GM13976 (cell line): Measurements from ENCODE around the gene MCCD1.
"Not testable (repeated sequence)": the region's sequence is repeated elsewhere in the genome, so short reads cannot be mapped to it uniquely, and the experiment has no call there.

ENCODE experiments used
- DNase-seq: peaks from one replicate; pipeline ENCODE4 v3.0.0; 2012; ENCODE audit warnings: low spot score
- CTCF ChIP-seq: IDR thresholded peaks from 2 replicates; pipeline ENCODE4 v1.5.1; 2012; ENCODE audit warnings: borderline replicate concordance, mild to moderate bottlenecking; ENCODE audit not compliant: insufficient read depth; ENCODE audit errors: extremely low read depth, missing control alignments, control extremely low read depth
- in situ Hi-C: fragments of 300-500 bp; cut with MboI; formaldehyde crosslinking; loops from one replicate; pipeline ENCODE4 v1.12.0; 2022; ENCODE audit warnings: low sequenced_read_pairs, mixed read lengths, inconsistent platforms; ENCODE audit not compliant: unreplicated experiment

MCCD1 gene

GRCh38 chr6:31528821-31529328 is at the start of gene MCCD1:
Gene MCCD1 (plus strand): TSS chr6:31528962. CDS start chr6:31529015, 53 bp downstream.
- TF ChIP-seq CTCF = no peak
- no peak for DNase-seq
- in situ Hi-C loops = no loop called here

GRCh38 chr6:31479151-31479932 is 49.4 kb upstream of the MCCD1 start:
- DNase-seq = no peak
- TF ChIP-seq CTCF = no peak
- in situ Hi-C loops = no loop called here

GRCh38 chr6:31479933-31480535 is 48.7 kb upstream of the MCCD1 start:
- TF ChIP-seq CTCF = no peak
- no peak for DNase-seq

GRCh38 chr6:31480574-31480973 is 48.2 kb upstream of the MCCD1 start:
- no peak for DNase-seq
- TF ChIP-seq CTCF = no peak
- in situ Hi-C loops = no loop called here

More at GRCh38 chr6:31479933-31480535, 48.7 kb upstream of the MCCD1 start:
- in situ Hi-C loops = no loop called here

- TF ChIP-seq CTCF = no peak
- in situ Hi-C loops = no loop called here
- DNase-seq = no peak
These were observed 45.4 kb upstream of the MCCD1 start for GRCh38 chr6:31483392-31483791.

GRCh38 chr6:31485055-31485454 is 43.7 kb upstream of the MCCD1 start:
- in situ Hi-C loops = no loop called here
- no peak for TF ChIP-seq CTCF
- DNase-seq = no peak

- in situ Hi-C loops, DNase-seq: not testable (repeated sequence)
These were observed 42.5 kb upstream of the MCCD1 start for GRCh38 chr6:31486065-31486837.

- in situ Hi-C loops, DNase-seq: not testable (repeated sequence)
These were observed 41.1 kb upstream of the MCCD1 start for GRCh38 chr6:31487674-31488073.
